Measurements from ENCODE around the gene EGFL6.

DNA sequence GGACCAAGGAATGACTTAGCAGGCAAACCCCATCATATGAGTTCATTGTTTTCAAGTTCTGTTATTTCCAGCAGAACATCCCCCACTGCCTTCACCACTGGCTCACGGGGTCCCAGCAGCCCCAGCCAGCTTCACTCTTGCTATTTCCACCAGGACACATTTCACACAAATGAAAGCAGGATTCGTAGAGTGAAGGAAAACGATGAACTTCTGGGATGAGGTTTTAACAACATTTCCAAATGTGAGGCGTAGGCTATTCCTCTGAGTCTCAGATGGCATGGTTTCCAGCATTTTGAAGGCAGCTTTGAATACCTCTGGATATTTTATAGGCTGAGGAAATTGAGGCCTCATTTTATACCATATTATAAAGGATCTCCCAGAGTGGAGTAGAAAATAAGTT, 32.9 kb upstream of the EGFL6 start:
- TF ChIP-seq ZNF274 (IDR thresholded peaks at IDR 0.05; ENCODE audit: low read depth, low read length) (no peak), YY1 (IDR thresholded peaks at IDR 0.05; ENCODE audit: insufficient read depth, insufficient read length) (no peak)
